PC-9 (cell line): ENCODE results near the gene IL6R.

Experiments
- CTCF ChIP-seq: fragments of 200-600 bp; sonication (generic); conservative IDR thresholded peaks from 2 replicates; pipeline ENCODE4 v1.6.1; 2017; ENCODE audit warnings: mixed run types, antibody characterized with exemption, mild to moderate bottlenecking, moderate library complexity
- EZH2 ChIP-seq: fragments of 200-600 bp; sonication (generic); IDR thresholded peaks from 2 replicates; pipeline ENCODE4 v1.8.0; 2017; ENCODE audit warnings: antibody characterized with exemption, low read depth

DNA sequence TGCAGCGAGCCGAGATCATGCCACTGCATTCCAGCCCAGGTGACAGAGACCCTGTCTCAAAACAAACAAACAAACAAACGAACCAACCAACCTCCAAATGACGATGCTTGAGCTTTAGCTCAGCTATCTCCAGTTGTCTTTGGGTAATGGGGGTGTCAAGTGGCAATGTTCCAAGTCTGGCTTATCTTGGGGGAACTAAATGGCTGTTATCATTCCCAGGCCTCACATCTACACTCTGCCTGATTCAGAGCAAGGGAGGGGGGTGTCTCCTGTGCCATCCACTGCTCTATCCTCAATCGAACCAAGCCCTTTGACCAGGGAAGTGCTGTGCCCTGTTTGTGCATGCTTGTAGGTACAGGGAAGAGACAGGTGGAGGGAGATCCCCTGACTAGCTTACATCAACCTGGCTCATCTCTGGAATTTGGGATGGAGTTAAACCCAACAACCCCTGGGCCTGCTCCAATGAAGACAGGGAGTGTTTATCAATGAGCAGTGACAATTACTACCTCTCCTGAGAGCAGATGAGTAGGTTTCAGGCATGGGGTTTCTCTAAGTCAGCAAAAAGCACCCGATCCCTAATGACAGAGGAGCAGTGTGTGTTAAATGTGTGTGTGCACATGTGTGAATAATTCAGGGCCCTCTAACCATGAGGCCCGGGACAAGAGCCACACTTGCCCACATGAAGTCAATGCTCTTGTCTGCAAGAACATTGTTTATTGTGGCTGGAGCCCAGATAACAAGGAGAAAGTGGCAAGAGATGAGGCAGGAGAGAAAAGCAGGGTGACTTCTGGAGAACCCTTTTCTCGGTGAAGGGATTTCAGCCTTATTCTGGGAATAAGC is 20.3 kb upstream of the IL6R start:
- no peak for TF ChIP-seq CTCF
- no peak for TF ChIP-seq EZH2
